ENCODE data around the gene WNT5B.

GRCh38 chr12:1666685-1667162, 37.7 kb downstream of the WNT5B start:
- TF ChIP-seq CTCF (IDR thresholded peaks at IDR 0.05; ENCODE audit: low read length) (no peak), EZH2 (IDR thresholded peaks at IDR 0.05; ENCODE audit: borderline replicate concordance, low read length) (no peak)
